NCI-H510A treated with DMSO at 0.1 percent for 48 hours (cell line): Measurements from ENCODE around the gene PON3.

Experiments used
- DNase-seq: peaks from one replicate; lab custom pipeline; 2025; lab: John Stamatoyannopoulos, UW

The PON3 gene

DNA sequence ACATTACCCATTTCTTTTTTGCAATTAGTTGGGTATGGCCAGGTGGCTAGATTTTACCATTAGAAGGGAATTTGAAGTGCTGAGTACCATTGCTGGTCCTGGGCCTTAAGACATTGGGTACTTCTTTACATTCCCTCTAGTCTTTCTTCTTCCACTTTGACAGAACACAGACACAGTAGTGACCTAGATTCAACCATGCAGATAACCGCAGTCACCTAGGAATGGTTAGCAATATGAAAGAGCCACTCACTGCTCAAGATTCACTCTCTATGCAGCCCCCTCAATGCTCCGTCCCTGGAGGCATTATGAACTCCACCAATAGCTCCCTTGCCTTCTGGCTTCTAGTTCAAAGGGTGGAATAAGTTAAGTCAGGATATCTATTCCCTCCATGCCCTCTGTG, 55.7 kb downstream of the PON3 start:
- no peak for DNase-seq

DNA sequence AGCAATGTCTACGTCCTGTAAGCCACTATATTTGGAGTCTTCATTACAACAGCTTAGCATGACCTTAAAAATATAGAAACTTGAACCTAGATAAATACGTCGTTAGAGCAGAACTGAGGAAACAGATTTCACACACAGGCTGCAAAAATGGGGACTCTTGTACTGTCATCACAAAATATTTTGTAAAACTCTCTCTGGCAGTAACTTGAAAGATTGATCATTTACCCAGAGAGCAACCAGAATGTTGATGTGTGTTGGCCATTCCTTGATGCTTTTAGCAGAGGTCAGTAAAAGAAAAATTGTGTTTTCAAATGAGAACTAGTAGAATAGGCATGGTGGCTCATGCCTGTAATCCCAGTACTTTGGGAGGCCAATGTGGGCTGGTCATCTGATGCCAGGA, 57.3 kb downstream of the PON3 start:
- DNase-seq, result no peak

DNA sequence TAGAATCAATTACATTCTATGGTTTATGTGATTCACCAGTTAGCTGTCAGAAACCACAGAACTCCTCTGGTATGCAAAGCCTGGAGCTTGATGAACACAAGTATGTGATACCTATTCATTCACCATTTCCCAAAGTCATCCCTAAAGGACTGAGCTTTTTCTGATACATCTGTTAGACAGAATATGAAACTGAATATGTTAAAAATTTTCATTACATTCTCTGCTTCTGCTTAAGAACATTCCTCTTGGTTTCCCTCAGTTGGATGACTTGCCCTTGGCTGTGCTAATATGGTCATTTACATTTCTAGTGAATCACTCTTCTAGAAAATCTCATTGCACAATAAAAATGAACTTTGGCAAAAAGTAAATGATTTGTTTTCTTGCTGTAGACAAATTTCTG, 61.1 kb downstream of the PON3 start:
- DNase-seq, result no peak

DNA sequence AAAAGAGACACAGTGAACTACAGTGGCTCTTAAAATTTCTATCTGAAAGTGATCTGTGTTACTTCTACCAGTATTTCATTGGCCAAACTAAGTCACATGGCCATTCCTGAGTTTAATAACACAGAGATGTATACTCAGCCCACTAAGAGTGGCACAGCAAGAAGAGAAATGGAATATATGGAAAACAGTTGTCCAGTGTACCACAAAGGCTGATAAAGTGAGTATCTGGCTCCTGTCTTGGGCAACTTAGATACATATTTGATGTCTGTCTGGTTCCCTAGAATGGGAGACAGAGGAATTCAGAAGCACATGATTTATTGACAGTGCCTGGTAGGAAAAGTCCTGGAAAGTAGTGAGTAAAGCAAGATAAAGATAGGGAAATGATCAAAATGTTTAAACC, 61.7 kb downstream of the PON3 start:
- no peak for DNase-seq

DNA sequence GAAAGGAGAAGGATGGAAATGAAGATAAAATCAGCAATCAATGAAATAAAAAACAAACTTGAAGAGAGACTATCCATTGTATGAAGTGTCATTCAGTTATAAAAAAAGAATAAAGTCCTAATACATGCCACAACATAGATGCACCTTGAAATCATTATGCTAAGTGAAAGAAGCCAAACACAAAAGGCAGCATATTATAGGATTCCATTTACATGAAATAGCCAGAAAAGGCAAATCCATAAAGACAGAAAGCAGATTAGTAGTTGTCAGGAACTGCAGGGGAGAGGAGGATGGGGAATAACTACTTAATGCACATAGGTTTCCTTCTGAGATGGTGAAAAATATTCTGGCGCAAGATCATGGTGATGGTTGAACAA, 65.2 kb downstream of the PON3 start:
- DNase-seq, result no peak

DNA sequence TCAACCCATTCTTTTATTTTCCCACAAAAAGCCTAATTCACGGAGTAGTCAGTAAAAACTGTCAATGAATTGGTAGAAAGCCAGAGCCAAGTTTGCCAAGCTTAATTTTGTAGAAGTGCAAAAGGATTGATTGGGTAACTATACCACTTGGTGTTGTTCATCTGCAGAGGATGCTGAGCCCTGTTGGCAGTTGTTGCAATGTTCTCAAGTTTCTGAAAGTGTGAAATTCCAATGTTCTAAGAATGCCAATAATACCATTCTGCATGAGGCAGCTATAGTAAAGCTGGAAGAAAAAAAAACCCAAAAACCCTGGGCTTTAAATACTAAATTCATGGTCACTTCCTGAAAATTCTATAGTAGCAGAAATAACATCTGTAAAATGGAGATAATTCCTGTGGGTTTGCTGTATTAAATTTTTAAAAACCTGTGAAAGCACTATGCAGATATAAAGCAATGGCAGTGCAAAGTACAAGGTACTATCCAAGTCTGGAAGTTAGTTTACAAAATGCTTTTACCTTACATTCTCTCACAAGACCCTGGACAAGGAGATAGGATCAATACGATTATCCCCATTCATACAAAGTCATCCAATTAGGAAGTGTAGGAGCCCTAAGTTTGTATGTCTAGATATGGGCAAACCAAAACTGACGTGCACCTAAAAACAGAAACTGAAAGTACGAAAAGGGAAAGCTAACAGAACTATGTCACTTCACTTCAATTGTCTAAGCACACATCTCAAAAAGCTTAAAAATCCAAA, 65.8 kb downstream of the PON3 start:
- no peak for DNase-seq

DNA sequence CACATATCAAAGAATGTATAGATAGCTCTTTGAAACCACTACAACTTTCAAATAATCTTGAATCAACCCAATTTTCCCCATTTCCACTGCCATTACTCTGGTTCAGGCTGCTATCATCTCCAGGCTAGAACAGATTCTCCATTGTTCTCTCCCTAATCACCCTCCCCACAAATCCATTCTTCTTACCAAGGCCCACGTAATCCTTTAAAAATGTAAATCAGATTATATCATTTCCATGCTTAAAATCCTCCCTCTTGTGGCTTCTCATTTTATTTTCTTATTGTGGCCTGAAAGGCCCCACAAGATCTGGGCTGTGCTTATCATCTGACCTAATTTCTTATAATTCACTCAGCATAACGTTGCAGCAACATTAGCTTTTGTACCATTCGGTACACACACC, 68.8 kb downstream of the PON3 start:
- no peak for DNase-seq

- peak; percentile 17 for DNase-seq
Observed at GRCh38 chr7:95324431-95324830, 71.7 kb downstream of the PON3 start, which contains the start of gene PON1. Gene PON1 (minus strand): TSS chr7:95324532. CDS start chr7:95324475, 57 bp downstream.

DNA sequence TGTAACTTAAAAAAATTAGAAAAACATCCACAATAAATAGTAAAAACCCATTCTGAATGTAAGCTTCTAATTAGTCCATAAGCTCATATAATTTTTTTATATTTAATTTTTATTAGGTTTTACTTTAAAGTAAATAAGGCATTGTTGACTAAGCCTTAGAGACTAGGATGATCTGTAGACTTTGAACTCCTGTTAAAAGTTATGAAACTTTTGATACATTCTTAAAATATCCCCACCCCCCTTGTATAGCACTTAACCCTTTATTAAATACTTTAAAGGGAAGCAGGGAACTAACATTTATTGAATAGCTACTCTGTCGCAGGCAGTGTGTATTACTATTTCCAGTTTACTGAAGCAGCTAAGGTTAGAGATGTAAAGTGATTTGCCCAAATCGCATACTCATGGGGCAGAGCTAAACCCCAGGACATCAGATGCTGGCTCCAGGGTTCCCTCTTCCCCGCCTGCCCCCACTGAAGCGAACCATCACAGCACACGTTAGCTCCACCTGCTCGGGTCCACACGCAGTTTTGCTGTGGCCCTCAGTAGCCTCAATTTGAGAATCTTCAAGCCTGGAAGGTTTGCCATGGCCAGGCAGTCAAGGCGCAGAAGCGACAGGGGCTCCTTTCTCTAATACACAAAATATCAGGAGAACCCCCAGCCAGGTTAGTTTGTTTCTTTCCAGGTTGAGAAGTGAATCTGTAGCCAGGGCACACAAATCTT, 72.6 kb downstream of the PON3 start:
- no peak for DNase-seq

GRCh38 chr7:95322854-95323253, 73.3 kb downstream of the PON3 start:
- no peak for DNase-seq

- no peak for DNase-seq
Observed at GRCh38 chr7:95322396-95322795, 73.8 kb downstream of the PON3 start.

DNA sequence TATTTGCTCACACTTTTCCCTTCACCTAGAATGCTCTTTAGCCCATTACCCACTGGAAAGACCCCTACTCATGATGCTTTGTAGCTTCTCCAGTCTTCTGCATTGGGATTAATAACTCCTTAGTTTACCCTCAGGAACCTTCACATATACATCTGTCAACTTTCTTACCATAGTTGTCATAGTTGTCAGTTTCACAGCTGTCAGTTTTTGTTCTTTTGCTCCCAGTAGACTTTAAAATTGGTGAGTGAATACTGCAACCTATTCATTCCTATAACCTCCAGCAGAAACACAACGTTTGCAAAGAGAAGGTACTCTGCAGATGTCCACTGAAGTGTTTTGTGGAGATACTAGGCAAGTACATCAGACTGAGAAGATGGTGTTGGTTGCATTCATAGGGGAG, 74.5 kb downstream of the PON3 start:
- no peak for DNase-seq

GRCh38 chr7:95320651-95321050, 75.5 kb downstream of the PON3 start:
- no peak for DNase-seq

DNA sequence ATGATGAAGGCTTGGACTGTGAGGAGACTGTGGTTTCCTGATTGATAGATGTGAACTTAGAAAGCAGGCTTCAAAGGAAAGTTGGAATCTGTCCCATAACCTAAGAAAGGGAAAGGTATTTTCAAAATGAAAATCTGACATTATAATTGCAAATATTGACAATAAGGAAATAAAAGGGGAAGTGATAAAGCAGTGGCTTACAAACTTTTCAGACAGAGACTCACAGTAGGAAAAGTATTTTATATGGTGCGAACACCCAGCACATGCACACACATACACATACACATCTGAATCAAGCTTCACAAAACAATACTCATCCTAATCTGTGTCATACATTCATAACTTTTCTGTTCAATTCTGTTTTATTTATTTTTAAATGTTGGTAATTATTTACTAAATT, 76.6 kb downstream of the PON3 start:
- no peak for DNase-seq

DNA sequence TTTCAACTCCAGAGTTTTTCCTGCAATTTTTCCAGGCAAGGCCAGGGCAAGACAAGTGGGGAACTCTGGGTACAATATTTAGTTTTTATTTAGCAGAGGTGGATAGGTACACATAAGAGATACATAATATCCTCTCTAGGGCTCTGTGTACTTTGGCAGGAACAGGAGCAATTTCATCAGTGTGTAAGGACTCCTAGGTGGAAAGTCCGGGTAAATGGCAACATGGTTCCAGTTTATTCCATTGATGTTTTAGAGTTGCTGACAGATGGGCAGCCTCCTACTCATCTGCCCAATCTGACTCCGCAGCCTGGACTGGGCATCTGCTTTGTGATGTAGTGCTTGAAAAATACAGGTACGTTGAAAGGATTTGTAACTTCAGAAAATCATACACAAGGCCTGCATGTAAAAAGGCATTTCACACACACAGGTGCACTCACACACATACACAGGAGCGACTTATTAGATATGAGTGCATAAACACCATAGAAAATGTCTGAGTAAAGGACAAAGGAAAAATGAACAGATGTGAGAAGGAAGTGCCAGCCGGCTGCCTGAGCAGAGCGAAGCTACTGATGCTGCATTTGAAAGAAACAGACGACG, 77.6 kb downstream of the PON3 start:
- DNase-seq, result peak; percentile 3

- DNase-seq, result no peak
Observed at GRCh38 chr7:95317966-95318365, 78.2 kb downstream of the PON3 start.

- DNase-seq, result no peak
Observed at GRCh38 chr7:95317546-95317945, 78.6 kb downstream of the PON3 start.

GRCh38 chr7:95316588-95316987, 79.6 kb downstream of the PON3 start:
- no peak for DNase-seq

GRCh38 chr7:95312561-95312960, 83.6 kb downstream of the PON3 start:
- DNase-seq, result no peak

GRCh38 chr7:95311389-95311788, 84.8 kb downstream of the PON3 start:
- no peak for DNase-seq

- DNase-seq, result no peak
Observed at GRCh38 chr7:95309951-95310350, 86.2 kb downstream of the PON3 start.
